Erythroblast (primary cell): ENCODE measurements around the gene CAMK4.

Experiments
- DNase-seq, 2 experiments: peaks; one replicate each; lab custom pipeline; 2025; lab: John Stamatoyannopoulos, UW
- GATA1 ChIP-seq: IDR thresholded peaks from 2 replicates; pipeline ENCODE4 v1.6.1; 2011; ENCODE audit warnings: low read depth, mild to moderate bottlenecking, control low read depth, low read length, moderate library complexity
- POLR2A ChIP-seq: IDR thresholded peaks from 2 replicates; pipeline ENCODE4 v1.6.1; 2011; ENCODE audit warnings: mild to moderate bottlenecking, low read length

Gene CAMK4

GRCh38 chr5:111453295-111453694, 229.1 kb downstream of the CAMK4 start:
- no peak for TF ChIP-seq POLR2A
- TF ChIP-seq GATA1 = no peak
- DNase-seq = no peak

DNA sequence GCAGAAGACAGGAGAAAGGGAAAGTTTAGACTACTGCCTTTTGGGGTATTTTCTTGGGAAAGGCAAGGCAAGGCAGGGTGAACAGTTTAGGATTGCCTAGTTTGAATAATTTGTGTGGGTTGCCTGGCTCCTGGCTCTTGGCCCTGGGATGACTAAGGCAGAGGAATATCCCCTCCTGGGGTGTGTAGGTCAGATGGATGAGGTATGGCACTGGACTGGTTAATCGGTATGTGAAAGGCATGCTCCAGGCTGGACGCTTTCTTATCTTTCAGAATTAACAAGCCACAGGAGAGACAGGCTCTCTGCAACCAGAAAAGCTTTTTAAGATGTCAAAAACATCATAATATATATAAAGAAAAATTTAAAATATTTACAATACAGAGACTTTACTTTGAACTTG, 229.6 kb downstream of the CAMK4 start:
- DNase-seq = no peak
- no peak for TF ChIP-seq POLR2A
- TF ChIP-seq GATA1 = no peak

- no peak for DNase-seq
- TF ChIP-seq GATA1 (no peak), POLR2A (no peak)
Measured at GRCh38 chr5:111454198-111454622, 230.0 kb downstream of the CAMK4 start.

- no peak for DNase-seq
- TF ChIP-seq GATA1 (no peak), POLR2A (no peak)
Measured at GRCh38 chr5:111454776-111455175, 230.6 kb downstream of the CAMK4 start.

GRCh38 chr5:111461255-111461671, 237.1 kb downstream of the CAMK4 start:
- no peak for DNase-seq
- TF ChIP-seq GATA1 (no peak), POLR2A (no peak)

- no peak for DNase-seq
Measured at GRCh38 chr5:111461934-111462333, 237.8 kb downstream of the CAMK4 start.

DNA sequence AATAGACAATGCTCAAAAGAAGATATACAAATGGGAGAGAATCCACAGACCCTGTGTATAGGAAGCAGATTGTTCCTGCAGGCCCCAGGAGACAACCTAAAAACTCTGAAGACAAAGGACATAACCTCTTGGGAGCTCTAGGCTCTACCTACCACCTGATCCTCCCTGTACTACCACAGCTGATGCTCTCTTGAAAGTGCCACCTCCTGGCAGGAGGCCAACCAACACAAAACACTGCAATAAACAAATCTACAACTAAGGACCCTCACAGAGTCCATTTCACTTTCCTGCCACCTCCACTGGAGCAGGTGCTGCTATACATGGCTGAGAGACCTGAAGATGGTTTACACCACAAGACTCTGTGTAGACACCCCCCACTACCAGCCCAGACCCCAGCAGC, 239.1 kb downstream of the CAMK4 start:
- no peak for DNase-seq
- no peak for TF ChIP-seq GATA1
- TF ChIP-seq POLR2A = no peak

More at GRCh38 chr5:111461934-111462333, 237.8 kb downstream of the CAMK4 start:
- no peak for TF ChIP-seq POLR2A
- no peak for TF ChIP-seq GATA1

GRCh38 chr5:111469293-111469896, 245.2 kb downstream of the CAMK4 start:
- no peak for TF ChIP-seq GATA1
- TF ChIP-seq POLR2A = no peak
- DNase-seq = no peak

GRCh38 chr5:111469903-111470302, 245.7 kb downstream of the CAMK4 start:
- TF ChIP-seq GATA1 (no peak), POLR2A (no peak)

GRCh38 chr5:111472096-111472495, 247.9 kb downstream of the CAMK4 start:
- TF ChIP-seq GATA1 (no peak), POLR2A (no peak)
- no peak for DNase-seq

More at GRCh38 chr5:111469903-111470302, 245.7 kb downstream of the CAMK4 start:
- DNase-seq = no peak

GRCh38 chr5:111472579-111472978, 248.4 kb downstream of the CAMK4 start:
- TF ChIP-seq GATA1 (no peak), POLR2A (no peak)
- DNase-seq = peak; percentile 35 to 53

DNA sequence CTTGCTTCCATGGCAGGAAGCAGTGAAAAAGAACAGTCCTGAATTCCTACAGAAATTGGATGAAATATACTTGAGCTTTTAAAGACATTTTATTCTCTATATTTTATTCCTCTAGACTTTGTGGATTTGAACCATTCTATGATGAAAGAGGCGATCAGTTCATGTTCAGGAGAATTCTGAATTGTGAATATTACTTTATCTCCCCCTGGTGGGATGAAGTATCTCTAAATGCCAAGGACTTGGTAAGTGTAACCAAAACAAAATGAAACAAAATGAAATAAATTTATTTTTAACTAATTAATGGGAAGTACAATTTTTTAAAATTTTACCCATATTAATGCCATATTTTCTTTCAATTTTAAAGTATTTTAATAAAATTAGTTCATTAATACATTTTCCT, 254.1 kb downstream of the CAMK4 start:
- TF ChIP-seq GATA1 = no peak
- no peak for TF ChIP-seq POLR2A
- DNase-seq = no peak

- TF ChIP-seq GATA1 (no peak), POLR2A (no peak)
- no peak for DNase-seq
Measured at GRCh38 chr5:111478898-111479297, 254.7 kb downstream of the CAMK4 start.

GRCh38 chr5:111480346-111480745, 256.2 kb downstream of the CAMK4 start:
- DNase-seq = no peak
- no peak for TF ChIP-seq GATA1
- TF ChIP-seq POLR2A = no peak

GRCh38 chr5:111486055-111486454, 261.9 kb downstream of the CAMK4 start:
- TF ChIP-seq GATA1 = no peak
- no peak for TF ChIP-seq POLR2A
- no peak for DNase-seq
